Fibroblast of skin of left quadriceps (primary cell): ENCODE data around the gene RBMX.
A peak's percentile ranks its signal among the peaks of the same experiment; 100 is the strongest.
"Not testable (repeated sequence)": the region's sequence is repeated elsewhere in the genome, so short reads cannot be mapped to it uniquely, and the experiment has no call there.

Experiments used
- DNase-seq, 2 experiments: peaks; one replicate each; pipeline ENCODE4 v3.0.0-alpha.2; 2013; ENCODE audit warnings: low read depth in 2 of 2

The RBMX gene

GRCh38 chrX:136880452-136881013 lies at the start of gene RBMX:
TSS of gene RBMX (minus strand) at chrX:136880725. CDS start at chrX:136879427, 1,298 bp downstream.
- DNase-seq, result peak; percentile 89

DNA sequence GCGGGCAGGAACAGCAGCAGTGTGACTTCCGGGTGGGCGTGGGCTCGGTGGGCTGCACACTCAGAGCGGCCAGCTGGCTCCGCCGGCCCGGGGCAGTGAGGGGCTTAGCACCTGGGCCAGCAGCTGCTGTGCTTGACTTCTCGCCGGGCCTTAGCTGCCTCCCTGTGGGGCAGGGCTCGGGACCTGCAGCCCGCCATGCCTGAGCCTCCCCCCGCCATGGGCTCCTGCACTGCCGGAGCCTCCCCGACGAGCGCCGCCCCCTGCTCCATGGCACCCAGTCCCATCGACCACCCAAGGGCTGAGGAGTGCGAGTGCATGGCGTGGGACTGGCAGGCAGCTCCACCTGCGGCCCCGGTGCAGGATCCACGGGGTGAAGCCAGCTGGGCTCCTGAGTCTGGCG lies 40.9 kb upstream of the RBMX start:
- not testable (repeated sequence) for DNase-seq

GRCh38 chrX:136920001-136920400 lies 39.5 kb upstream of the RBMX start:
- DNase-seq, result no peak

DNA sequence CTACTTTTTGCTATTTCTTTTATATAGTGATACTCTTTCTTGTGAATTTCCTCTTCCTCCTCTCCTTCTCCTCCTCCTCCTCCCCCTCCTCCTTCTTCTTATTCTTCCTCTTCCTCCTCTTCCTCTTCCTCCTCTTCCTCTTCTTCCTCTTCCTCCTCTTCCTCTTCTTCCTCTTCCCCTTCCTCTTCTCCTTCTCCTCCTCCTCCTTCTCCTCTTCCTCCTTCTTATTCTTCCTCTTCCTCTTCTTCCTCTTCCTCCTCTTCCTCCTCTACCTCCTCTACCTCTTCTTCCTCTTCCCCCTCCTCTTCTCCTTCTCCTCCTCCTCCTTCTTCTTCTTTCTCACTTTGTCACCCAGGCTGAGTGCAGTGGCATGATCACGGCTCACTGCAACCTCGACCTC lies 36.3 kb upstream of the RBMX start:
- DNase-seq, result no peak

GRCh38 chrX:136911661-136912060 lies 31.1 kb upstream of the RBMX start:
- DNase-seq, result not testable (repeated sequence)

DNA sequence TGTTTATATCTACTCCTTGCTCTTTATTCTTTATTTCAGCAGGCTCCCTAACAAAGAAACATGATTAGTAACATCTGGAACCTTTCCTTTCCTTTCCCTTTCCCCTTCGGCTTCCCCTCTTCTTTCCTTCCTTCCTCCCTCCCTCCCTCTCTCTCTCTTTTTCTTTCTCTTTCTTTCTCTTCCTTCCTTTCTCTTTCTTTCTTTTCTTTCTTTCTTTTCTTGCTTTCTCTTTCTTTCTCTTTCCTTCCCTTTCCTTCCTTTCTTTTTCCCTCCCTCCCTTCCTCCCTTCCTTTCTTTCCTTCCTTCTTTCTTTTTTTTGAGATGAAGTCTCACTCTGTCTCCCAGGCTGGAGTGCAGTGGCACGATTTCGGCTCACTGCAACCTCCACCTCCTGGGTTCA lies 30.7 kb upstream of the RBMX start:
- DNase-seq, result no peak

- no peak for DNase-seq
These were observed 30.1 kb upstream of the RBMX start for GRCh38 chrX:136910565-136911035.

DNA sequence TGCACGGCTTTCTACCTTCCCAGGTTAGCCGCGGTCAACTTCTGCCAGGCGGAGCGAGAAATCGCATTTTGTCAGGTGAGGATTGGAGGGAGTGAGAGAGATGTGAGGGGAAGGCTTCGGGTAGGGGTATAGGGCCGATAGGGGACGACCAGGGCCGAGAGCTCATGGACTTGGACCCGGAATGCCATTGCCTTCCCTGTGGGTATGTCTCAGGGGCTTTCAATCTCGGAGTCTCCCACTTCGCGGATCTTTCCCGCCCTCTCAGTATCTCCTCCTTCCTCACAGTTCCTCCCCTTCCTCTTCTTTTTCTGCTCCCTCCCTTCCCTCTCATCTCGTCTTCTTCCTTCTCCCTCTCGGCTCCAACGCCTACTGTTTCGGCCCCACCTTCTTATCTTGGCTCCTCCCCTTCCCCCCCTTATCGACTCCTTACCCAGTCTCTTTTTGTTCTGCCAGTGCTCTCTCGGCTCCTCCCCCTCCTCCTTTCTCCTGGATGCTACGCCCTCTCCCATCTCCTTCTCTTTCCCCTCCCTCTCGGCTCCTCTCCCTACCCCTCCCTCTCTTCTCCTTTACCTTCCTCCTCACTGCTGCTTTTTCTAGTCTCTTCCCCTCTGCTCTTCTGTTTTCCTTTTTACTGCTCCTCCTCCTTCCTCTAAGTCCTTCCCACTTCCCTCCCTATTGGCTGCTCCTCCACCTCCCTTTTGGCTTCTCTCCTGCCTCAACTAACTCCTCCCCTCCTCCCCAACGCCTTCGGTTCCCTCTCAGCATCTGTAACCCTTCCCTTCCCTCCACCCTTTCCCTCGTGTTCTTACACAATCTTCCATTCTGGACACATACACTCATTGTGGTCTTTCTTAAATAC lies 29.4 kb upstream of the RBMX start:
- peak; percentile 86 for DNase-seq

DNA sequence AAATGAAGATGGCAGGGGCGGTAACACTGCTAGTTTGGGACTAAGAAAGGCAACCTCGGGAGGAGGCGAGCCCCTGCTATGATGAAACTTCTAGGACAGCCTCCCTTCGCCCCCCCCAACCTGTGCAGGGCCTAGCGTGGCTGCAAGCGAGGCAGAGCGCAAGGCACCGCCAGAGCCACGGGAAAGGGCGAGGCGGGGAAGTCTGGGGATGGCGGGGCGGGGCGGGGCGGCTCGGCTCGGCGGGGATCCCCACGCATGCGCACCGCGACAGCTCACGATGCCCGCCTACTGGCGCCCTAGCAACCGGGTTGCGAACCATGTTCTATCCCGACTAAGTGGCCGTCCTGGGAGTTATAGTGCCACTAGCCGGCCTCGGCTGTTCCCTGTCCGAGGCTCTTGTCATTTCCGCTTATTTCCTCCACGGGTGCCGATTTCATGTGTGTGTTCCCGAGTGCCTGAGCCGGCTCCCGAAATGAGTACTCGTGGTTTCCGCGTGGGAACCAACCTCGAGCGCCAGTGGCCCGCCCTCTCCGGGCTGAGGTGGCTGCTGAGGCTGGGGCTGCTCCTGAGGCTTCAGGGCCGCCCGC lies 28.7 kb upstream of the RBMX start:
- peak; percentile 65 to 68 for DNase-seq

GRCh38 chrX:136907621-136908020 lies 27.1 kb upstream of the RBMX start:
- DNase-seq, result no peak

GRCh38 chrX:136906921-136907510 lies 26.5 kb upstream of the RBMX start:
- DNase-seq, result no peak

GRCh38 chrX:136904067-136904466 lies 23.5 kb upstream of the RBMX start:
- DNase-seq, result not testable (repeated sequence)

DNA sequence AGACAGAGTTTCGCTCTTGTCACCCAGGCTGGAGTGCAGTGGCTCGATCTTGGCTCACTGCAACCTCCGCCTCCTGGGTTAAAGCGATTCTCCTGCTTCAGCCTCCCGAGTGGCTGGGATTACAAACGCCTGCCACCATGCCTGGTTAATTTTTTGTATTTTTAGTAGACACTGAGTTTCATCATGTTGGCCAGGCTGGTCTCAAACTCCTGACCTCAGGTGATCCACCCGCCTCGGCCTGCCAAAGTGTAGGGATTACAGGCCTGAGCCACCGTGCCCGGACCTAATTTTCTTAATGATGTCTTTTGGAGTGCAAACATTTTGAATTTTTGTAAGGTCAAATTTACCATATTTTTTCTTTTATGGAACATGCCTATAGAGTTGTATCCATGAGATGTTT lies 19.5 kb upstream of the RBMX start:
- not testable (repeated sequence) for DNase-seq

GRCh38 chrX:136899221-136899620 lies 18.7 kb upstream of the RBMX start:
- peak; percentile 45 to 51 for DNase-seq

DNA sequence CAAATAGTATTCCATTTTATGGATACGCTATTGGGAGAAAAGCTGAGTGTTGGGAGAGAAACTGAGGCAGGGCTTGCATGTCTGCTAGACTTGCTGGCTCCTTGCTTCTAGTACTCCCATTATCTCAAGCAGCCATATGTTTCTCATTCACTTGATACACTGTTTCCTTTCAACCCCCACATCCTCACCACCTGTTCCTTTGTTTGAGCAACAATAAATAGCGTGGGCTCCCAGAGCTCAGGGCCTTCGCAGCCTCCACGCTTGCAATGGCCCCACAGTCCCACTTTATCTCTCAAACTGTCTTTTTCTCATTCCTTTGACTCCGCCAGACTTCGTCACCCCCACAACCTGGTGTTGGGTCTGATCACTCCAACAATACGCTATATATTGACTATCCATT lies 18.2 kb upstream of the RBMX start:
- DNase-seq, result not testable (repeated sequence)

- no peak for DNase-seq
These were observed 15.8 kb upstream of the RBMX start for GRCh38 chrX:136896121-136896914.

DNA sequence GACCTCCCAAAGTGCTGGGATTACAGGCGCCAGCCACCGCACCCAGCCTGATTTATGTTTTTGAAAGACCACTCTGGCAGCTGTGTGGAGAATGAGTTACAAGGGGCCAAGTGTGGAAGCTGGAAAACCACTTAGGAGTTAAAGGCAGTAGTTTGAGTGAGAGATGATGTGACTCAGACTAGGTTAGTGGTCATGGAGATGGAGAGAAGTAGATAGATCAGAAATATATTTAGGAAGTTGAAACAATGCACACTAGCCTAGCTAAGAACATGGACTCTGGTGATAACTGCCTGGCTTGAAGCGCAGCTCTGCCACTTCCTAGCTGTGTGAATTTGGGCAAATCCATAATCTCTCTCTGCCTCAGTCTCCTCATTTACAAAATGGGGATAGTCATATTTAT lies 11.9 kb upstream of the RBMX start:
- DNase-seq, result no peak

DNA sequence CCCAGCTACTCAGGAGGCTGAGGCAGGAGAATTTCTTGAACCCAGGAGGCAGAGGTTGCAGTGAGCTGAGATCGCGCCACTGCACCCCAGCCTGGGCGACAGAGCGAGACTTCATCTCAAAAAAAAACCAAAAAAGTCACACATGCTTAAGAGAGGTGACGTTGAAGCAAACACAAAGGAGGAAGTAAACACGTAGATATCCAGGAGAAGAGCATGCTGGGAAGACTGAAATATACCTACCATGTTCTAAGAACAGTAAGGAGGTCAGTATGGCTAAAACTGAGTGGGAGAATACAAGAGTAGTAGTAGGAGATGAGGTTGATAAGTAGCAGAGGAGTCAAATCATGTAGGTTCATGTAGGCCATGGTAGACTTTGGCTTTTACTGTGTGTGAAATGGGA lies 10.1 kb upstream of the RBMX start:
- not testable (repeated sequence) for DNase-seq

GRCh38 chrX:136889269-136889668 lies 8.7 kb upstream of the RBMX start:
- no peak for DNase-seq

DNA sequence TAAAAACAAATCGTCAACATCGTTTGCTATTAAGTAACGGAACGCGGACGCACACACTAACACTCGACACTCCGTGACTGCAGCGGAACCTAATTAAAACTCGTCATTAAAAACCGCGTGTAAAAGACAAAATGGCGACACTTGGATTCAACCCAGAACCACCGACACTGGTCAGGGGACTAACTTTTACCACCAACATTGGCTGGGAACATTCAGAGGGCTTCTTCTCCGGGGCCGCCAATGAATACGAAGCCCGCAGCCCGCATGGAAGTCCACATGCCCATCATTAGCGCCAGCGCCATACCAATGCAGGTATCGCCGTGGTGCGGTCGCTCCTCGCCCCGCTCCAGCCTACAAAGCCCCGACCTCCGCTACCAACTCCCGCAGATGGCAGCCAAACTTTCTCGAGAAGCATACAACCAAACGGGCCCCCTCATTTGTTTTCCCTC lies 498 bp downstream of the RBMX start:
- DNase-seq, result no peak

DNA sequence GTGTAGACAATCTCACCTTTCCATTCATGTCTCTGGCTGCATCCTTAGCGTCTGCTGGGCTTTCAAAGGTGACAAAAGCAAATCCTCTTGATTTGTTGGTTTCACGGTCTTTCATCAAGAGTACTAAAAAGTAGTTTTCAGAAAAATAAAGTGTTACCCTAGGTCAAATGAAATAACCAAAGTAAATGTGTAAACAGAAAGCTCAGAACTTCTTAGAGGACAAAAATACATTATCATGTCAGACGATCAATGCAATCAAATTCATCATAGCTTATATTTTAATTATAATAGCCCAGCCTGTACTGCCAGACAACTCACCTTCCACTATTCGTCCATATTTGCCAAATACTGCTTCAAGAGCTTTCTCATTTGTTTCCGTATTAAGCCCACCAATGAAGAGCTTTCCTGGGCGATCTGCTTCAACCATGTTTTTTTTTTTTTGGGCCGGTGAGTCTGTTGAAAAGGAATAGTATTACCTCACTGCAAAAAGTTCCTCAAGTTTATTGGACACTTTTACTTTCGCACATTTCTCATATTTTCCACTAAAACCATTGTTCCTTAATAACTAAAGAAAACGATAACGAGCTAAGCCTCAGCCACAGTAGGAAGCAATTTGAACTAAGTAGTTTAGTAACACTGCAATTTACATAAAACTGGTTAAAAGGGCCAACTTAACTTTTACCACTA lies 1.4 kb downstream of the RBMX start:
- no peak for DNase-seq
